Fibroblast of skin of back (primary cell): ENCODE measurements around the gene ZDHHC5.
"Not testable (repeated sequence)": the region's sequence is repeated elsewhere in the genome, so short reads cannot be mapped to it uniquely, and the experiment has no call there.

ENCODE experiments used
- DNase-seq: peaks from one replicate; pipeline ENCODE4 v3.0.0-alpha.2; 2013

ZDHHC5 gene

DNA sequence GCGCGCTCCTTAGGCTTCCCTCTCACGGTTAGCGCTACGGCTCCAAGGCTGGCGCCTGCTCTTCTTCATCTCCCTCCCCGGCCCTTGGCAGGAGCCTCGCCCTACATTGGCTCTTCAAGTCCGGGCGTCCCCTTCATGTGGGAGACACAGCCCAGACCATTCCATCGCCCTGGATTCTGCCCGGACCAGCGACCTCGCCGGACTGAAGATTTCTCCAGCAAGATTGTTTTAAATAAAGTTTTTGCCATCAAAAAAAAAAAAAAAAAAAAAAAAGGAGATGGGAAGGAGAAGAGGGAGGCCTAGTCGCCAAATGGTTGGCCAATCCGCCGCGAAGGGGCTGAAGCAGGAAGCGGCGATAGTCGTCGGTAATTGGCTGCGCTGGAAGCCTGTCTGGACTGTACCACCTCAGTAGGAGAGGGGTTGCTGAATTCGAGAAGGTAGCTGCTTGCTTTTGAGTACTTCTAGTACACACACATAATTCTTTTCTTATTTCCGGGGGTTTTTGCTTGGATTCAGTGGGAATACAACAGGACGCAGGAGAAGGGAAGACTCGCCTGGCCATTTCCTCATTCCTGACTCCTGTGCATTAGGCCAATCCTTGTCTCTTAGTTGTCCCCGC is 688 bp upstream of the ZDHHC5 start:
- DNase-seq, result peak; percentile 99

DNA sequence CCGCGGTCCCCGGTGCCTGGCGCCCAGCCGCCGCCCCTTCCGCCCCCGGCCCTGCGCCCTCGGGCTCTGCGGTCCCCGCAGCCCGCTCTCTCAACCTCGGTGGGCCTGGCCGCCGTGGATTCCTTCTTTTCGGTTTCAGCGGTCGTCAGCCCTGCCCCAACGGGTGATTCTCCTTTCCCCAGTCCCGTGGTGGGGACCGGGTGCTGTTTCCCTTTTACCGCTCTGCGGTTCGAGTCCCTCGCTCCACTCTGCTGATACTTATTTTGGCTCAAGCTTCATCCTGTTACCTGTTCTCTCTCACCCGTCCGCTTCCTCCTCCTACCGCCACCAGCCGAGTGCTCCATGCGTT is 494 bp downstream of the ZDHHC5 start:
- DNase-seq, result no peak

DNA sequence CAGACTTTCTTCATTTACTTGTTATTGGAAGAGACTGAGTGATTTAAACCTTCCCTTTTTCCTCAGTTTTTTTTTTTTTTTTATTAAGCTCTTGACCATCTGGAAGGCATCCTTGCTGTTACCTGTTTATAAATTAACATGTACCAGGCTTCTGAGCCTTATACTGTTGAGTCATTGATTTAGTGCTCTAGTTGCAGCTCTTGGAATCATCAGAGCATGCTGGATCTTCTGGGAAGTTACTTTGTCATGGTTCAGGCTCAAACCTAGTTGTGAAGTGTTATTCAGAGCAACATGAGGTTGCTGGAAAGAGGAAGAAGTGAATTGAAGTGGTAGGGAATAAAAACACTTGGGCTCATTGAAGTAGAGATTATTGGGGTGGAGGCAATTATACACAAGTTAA is 6.3 kb downstream of the ZDHHC5 start:
- DNase-seq, result no peak

DNA sequence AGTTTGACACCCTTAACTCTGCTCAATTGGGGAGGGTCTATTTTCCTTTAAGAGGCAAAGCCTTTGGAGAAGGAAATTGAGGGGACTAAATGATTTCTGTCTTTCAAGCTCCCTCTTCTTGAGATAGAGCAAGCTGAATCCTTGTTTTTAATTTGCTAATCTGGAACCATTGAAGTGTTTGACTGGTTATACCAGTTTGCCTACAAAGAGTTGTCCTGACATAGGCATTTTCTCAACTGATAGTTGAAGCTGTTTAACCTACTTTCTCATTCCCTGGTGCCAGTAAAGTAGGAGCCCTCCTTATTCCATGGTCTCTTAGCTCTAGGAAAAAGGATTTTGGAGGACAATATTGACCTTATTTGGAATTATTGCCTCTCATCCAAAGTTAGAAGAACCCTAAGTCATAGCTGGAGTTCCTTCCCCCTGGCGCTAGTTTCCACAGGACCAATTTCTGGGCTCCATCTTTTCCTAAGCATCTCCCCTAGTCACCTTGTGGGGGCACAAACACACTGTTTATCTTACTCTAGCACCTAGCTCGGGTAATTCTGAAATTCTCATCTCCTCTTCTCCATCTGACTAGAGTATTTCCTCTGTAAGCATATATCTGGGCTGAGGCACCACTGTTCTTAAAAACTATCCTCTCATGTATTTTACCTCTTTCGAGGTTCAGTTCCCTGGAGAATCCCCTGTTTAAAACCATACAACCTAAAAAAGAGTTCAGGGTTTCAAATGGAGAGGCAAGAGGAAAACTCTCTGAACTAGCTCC is 7.4 kb downstream of the ZDHHC5 start:
- DNase-seq, result no peak

DNA sequence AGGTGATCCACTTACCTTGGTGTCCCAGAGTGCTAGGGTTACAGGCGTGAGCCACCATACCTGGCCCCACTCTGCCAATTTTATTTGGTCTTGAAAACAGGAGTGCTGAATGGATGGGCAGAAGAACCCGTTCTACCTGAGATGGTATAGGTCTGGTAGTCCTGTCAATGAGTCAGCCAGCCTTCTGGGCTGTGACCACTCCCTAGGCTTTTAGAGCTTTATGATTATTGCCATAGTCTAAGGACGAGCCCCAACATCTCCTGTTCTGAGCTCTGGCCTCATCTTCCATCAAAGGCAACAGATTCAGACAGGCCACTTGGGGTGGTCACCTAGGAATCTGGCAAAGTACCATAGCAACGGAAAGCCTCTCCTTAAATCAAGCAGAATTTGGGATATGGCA is 11.5 kb downstream of the ZDHHC5 start:
- DNase-seq, result no peak

DNA sequence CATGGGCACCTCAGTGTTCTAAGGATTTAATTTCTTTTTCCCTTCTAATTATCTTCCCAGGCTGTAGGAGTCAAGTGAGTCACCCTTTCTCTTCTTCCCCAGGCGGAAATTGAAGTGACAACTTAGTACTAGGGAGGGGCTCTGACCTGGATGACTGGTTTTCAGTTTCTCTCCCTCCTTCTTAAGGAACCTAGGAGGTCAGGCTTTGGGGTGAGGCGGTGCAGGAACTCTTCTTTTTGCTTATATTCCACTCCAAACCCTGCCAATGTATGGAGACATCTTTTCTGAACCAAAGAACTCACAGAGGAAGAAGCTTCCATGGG is 12.6 kb downstream of the ZDHHC5 start:
- peak; percentile 18 for DNase-seq

DNA sequence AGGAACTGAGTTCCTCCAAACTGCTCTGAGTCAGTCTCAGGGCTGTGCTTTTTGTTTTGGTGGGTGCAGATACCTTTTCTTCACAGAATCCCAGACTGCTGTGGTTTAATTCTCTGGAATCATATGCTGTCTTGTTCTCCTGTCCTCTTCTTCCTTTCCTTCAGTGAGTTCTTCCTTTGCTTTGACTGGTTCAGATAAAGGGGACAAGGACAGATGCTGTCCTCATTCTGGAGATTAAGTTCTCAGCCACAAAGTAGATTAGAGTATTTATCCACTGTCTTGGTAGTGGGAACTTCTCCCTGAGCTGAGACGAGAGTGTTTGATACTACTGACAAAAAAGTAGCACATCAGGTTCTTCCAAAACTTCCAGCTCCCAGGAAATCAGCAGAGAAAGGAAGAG is 13.3 kb downstream of the ZDHHC5 start:
- DNase-seq, result no peak

DNA sequence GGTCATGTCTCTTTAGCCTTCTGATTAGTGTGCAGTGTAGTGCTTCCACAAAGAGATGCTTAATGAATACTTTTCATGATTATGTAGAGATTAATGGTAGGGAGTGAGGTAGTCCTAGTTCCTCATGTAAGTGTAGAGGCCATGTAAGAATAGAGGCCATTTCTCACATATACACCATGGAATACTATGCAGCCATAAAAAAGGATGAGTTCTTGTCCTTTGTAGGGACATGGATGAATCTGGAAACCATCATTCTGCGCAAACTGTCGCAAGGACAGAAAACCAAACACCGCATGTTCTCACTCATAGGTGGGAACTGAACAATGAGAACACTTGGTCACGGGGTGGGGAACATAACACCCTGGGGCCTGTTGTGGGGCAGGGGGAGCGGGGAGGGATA is 22.6 kb downstream of the ZDHHC5 start:
- DNase-seq, result not testable (repeated sequence)

DNA sequence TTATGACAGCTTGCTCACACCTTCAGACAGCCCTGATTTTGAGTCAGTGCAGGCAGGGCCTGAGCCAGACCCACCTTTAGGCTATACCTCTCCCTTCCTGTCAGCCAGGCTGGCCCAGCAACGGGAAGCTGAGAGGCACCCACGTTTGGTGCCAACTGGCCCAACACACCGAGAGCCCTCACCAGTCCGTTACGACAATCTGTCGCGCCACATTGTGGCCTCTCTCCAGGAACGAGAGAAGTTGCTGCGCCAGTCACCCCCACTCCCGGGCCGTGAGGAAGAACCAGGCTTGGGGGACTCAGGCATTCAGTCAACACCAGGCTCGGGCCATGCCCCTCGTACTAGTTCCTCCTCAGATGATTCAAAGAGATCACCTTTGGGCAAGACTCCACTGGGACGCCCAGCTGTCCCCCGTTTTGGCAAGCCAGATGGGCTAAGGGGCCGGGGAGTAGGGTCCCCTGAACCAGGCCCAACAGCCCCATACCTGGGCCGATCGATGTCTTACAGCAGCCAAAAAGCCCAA is 31.0 kb downstream of the ZDHHC5 start:
- DNase-seq, result no peak

DNA sequence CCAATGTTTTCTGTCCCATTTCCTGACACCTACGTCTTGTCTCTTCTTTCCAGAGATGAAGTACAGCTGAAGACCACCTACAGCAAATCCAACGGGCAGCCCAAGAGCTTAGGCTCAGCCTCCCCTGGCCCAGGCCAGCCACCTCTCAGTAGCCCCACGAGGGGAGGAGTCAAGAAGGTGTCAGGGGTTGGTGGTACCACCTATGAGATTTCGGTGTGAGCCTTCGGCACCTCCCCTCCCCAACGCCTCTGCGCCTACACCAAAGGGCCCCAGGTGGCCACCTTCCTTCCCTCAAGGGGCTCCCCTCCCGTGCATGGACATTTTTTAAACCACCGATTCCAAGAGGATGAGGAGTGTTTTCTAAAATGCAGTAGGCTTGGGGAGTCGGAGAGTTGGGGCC is 31.9 kb downstream of the ZDHHC5 start:
- no peak for DNase-seq

DNA sequence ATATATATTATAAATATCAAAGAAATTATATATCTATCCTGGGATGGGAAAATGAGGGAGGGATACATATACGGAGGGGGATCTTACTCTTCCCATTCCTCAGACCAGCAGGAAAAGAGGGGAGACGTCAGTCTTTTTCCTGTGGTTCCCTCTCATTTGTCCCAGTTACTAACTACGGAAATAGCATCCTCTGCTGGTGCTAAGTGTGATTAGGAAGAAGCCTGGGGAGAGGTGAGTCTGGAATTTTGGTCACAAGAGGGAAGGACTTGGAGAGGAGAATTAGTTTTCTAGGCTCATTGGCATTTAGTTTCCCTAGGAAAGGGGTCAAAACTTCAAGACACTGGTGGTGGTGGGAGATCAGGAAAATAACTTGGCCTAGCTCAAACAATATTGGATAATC is 32.5 kb downstream of the ZDHHC5 start:
- no peak for DNase-seq

DNA sequence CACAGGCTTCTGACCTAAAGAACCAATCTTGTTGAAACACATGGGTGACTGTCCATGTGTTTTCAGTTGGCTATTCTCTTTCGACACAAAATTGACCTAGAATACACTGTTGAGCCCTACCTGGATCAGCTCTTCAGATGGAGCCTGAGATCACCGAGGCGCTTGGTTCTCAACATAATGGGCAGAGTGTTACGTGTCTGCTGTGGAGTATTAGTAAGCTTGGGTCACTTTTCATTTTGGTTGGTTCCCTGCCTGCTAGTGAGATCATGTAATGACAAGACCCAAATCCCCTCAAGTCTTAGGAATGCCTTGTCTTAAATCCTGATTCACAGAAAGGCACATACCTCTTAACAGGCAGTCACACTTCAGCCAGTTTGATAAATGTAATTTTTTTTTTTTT is 35.4 kb downstream of the ZDHHC5 start:
- no peak for DNase-seq

DNA sequence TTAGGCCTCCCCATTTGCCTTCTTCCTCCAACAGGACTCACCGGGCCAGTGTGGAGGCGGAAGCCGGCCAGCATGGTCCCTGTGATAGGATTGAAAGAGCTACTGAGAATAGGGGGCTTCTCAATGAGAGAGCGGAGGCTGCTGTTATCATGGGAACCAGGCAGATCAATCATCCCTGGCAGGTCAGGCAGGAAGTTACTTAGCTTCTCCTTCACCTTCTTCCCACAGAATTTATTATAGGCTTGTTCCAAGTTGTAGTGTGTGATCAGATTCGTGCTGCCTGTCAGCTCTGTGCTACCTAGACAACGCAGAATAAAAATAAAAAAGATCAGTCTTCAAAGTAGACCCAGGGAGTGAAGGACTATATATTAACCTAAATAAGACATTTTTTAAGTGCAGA is 37.0 kb downstream of the ZDHHC5 start:
- DNase-seq, result no peak

DNA sequence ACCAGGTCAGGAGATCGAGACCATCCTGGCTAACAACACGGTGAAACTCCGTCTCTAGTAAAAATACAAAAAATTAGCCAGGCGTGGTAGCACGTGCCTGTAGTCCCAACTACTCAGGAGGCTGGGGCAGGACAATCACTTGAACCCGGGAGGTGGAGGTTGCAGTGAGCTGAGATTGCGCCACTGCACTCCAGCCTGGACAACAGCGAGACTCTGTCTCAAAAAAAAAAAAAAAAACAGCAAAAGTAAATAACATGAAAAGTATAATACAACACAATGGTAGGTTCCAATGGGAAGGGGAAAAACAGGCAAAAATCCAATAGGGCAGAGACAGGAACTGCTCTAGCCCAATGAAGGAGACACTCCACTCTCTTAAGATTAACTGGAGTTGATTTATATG is 37.5 kb downstream of the ZDHHC5 start:
- DNase-seq, result not testable (repeated sequence)

DNA sequence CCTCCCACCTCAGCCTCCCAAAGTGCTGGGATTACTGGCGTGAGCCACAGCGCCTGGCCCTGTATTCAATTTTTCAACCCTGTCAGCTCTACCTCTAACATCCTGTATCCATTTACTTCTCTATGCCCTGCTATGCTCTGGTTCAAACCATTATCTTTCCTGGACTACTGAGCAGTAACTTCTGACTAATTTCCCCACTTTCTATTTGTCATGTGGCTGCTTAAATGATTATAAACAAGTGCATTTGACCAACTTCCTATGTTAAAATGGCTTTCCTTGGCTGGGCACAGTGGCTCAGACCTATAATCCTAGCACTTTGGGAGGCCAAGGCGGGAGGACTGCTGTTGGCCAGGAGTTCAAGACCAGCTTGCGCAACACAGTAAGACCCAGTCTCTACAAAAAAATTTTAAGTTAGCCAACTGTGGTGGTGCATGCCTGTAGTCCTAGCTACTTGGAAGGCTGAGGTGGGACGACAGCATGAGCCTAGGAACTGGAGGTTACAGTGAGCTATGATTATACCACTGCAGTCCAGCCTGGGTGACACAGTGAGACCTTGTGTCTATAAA is 42.0 kb downstream of the ZDHHC5 start:
- DNase-seq, result no peak

DNA sequence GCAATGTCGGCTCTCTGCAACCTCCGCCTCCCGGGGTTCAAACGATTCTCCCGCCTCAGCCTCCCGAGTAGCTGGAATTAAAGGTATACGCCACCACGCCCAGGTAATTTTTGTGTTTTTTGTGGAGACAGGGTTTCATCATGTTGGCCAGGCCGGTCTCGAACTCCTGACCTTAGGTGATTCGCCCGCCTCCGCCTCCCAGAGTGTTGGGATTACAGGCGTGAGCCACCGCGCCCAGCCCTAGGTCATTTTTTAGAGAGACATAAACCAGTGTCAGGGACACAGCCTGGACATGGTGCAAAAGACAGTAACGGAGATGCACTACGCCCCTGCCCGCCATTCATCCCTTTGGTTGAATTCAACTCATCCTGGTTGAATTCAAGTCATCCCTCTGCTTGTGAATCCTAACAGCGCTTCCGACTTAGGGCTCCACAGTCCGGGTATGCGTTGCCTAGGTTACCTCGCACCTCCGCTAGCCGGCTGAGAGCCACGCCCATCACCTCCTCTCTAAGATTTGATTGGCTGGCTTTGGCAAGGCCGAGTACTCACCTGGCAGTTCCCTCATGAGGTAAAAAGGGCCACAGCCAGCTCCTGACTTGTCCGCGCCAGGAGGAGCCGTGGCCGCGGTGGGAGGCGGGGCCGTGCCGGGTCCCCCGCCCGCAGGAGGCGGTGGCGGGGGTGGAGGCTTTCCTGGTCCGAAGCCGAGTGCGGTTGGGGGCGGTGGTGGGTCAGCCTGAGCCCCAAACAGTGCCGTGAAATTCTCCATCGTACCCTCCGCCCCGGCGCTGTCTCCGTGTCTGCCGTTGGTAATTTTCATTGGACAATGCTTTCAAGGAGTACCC is 43.7 kb downstream of the ZDHHC5 start, which contains the start of gene MED19:
MED19 (minus strand) TSS at position 802 of the 842 bp plus-strand sequence; CDS start at position 766, 36 bp downstream.
- peak; percentile 65 for DNase-seq

DNA sequence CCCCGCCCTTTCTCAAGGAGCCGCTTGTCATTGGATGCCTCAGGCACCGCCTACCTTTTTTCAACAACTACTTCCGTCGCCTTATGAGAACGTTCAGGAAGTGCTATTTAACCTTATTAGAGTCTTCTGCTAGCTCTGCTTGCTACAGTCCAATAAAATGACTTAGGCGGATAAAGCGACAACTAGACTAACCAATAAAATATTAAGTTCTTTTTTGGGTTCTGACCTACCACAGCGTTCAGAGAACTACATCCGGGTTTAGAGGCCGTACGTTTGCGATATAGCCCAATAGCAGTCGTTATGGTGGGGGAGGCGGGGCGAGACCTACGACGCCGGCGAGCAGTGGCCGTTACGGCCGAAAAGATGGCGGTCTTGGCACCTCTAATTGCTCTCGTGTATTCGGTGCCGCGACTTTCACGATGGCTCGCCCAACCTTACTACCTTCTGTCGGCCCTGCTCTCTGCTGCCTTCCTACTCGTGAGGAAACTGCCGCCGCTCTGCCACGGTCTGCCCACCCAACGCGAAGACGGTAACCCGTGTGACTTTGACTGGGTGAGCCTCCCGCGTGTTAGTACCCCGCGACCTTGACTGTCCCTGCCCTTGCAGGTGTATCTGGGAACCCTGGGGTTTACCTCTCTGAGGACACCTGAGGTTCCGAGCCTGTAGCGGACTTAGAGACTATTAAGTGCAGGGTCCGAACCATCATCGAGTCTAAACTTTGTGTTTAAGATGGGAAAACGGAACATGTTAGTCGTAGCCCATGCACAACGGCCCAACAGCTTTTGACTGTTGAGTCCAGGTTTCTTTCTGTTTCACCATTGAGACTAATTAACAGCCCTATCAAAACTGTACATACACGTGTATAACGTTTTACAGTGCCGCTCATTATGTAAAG is 44.6 kb downstream of the ZDHHC5 start, which contains the start of gene TMX2:
TMX2 (plus strand) TSS at position 338 of the 895 bp plus-strand sequence; CDS start at position 364, 26 bp downstream.
- peak; percentile 100 for DNase-seq

DNA sequence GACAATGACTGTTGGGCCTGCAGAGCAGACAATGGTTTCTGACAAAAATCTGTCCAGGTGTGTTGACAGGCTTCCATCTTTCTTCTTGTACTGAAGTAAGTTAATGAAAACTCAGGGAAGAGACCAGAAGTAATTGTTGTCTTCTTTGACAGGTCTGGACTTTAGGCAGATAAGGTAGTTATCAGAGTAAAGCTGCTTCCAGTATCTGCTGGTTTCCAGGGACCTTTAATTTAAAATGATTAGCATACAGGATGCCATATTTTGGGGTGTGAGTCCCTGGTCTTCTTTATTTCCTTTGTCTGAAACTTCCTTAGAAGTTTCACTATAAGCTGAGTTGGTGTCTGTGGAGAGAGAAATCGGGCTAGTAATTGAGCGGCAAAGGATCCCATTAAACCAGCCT is 45.9 kb downstream of the ZDHHC5 start:
- DNase-seq, result no peak

DNA sequence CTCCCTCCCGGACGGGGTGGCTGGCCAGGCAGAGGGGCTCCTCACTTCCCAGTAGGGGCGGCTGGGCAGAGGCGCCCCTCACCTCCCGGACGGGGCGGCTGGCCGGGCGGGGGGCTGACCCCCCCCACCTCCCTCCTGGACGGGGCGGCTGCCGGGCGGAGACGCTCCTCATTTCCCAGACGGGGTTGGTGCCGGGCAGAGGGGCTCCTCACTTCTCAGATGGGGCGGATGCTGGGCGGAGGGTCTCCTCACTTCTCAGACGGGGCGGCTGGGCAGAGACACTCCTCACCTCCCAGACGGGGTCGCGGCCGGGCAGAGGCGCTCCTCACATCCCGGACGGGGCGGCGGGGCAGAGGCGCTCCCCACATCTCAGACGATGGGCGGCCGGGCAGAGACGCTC is 48.8 kb downstream of the ZDHHC5 start:
- DNase-seq, result not testable (repeated sequence)

DNA sequence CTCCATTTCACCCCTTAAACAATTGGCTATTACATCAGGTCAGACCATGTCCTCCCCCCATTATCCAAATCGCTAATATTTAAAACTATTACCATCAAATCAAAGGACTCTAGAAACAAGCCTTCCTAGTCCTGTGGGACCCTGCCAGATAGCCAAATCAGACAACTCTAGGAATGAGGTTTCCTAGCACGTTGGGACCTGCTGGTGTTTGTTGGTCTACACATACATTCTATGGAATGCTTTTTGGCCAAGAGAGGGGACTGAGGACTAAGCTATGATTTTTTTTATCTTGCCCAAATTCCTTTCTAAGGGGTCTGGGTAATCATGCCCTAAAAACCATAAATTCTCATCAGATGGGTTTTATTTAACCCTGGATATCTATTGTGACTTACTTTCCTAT is 59.3 kb downstream of the ZDHHC5 start:
- no peak for DNase-seq

DNA sequence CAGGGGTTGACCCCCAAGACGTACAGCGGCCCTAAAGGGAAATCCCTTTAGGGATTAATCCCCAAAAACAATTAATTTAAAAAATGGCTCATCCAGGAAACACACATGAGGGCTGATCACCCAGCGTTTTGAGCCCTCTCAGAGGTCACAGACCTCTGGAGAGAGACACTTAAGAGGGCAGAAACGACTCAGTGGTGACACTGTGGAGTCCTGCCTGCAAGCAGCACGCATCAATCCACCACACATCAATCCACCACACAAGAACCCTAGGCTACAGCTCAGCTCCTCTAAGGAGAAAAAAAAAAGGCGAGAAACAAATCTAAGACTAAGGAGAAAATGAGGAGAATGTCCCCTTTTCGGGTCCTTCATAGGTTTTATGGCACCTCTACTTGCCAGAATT is 60.9 kb downstream of the ZDHHC5 start:
- DNase-seq, result no peak

DNA sequence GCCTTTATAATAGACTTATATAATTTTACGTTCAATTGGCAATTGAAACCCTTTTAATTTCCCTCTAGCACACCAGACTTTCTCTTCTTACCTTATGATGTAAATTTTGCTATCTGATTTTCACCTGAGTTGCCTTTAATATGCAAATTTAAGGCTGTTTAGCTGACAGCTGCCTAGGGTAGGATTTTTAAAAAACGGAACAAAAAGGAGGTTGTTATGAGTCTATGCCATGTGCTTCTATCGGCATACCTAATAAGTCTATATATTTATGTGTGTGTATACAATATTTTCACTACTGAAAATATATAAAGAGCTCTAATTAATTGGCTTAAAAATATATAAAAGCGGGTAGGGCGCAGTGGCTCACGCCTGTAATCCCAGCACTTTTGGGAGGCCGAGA is 61.6 kb downstream of the ZDHHC5 start:
- DNase-seq, result no peak
